H1 (cell line): ENCODE results near the gene CYB561D2. TPM values are rescaled to one million over a fixed set of nuclear protein-coding genes. Genes with fewer than 3 reads are reported as not detected.
A peak's percentile ranks its signal among the peaks of the same experiment; 100 is the strongest.

ENCODE experiments used
- CTCF ChIA-PET: fragments of 300-600 bp; sonication (Branson Sonifier 250); formaldehyde crosslinking; loops from one replicate; lab custom pipeline; 2021; ENCODE audit not compliant: partially characterized antibody; lab: Charles Lee
- POLR2A ChIA-PET: fragments of 300-600 bp; sonication (Branson Sonifier 250); formaldehyde crosslinking; loops from one replicate; lab custom pipeline; 2021; ENCODE audit warnings: inconsistent platforms; ENCODE audit not compliant: partially characterized antibody; lab: Charles Lee
- DNase-seq, 2 experiments: peaks; one replicate each; pipeline versions ENCODE4 v3.0.0 to v3.0.0-alpha.2; 2010 to 2022; ENCODE audit warnings: low spot score in 2 of 2, low read depth in 1 of 2, mixed read lengths in 1 of 2
- FAIRE-seq: peaks from 2 replicates; lab custom pipeline; 2011; peaks lifted over from hg19 to GRCh38; lab: Jason Lieb, UNC
- H2AFZ ChIP-seq: 2 replicates; pipeline ENCODE4 v1.8.1; 2012; ENCODE audit warnings: low read length, inconsistent platforms
- H2AK5ac ChIP-seq: 2 replicates; pipeline ENCODE4 v1.6.1; 2013; ENCODE audit warnings: low read depth, low read length
- H2BK120ac ChIP-seq: replicated peaks from 2 replicates; pipeline ENCODE3; 2013; ENCODE audit warnings: low read depth, low read length, inconsistent platforms
- H2BK12ac ChIP-seq: 2 replicates; pipeline ENCODE4 v1.6.1; 2013; ENCODE audit warnings: low read depth, low read length
- H2BK15ac ChIP-seq: 2 replicates; pipeline ENCODE4 v1.6.1; 2013; ENCODE audit warnings: low read length
- H2BK20ac ChIP-seq: 2 replicates; pipeline ENCODE4 v1.6.1; 2013; ENCODE audit warnings: low read length
- H2BK5ac ChIP-seq: 2 replicates; pipeline ENCODE4 v1.6.1; 2013; ENCODE audit warnings: low read depth, low read length
- H3K14ac ChIP-seq: 2 replicates; pipeline ENCODE4 v1.6.1; 2013; ENCODE audit warnings: inconsistent platforms; ENCODE audit not compliant: insufficient read length
- H3K18ac ChIP-seq: 2 replicates; pipeline ENCODE4 v1.6.1; 2013; ENCODE audit warnings: low read length; ENCODE audit errors: extremely low read depth
- H3K23ac ChIP-seq: 2 replicates; pipeline ENCODE4 v1.6.1; 2013; ENCODE audit warnings: inconsistent platforms; ENCODE audit not compliant: insufficient read length
- H3K23me2 ChIP-seq: 2 replicates; pipeline ENCODE4 v1.6.1; 2013; ENCODE audit warnings: low read depth, low read length
- H3K27ac ChIP-seq: 2 replicates; pipeline ENCODE4 v1.6.1; 2011; ENCODE audit warnings: low read depth, low read length, inconsistent platforms
- H3K27me3 ChIP-seq, 4 experiments: replicated peaks in 1 of 4; 1 replicate in 1 of 4; 2 replicates in 3 of 4; pipeline versions ENCODE4 v1.6.1 to v1.8.1; 2011 to 2013; ENCODE audit warnings: low read length in 3 of 4, mild to moderate bottlenecking in 3 of 4, inconsistent platforms in 2 of 4, mixed read lengths in 2 of 4, moderate library complexity in 1 of 4; ENCODE audit not compliant: control insufficient read depth in 3 of 4, insufficient read depth in 3 of 4; ENCODE audit errors: extremely low read depth in 1 of 4
- H3K36me3 ChIP-seq, 4 experiments: 2 replicates each; pipeline versions ENCODE4 v1.6.1 to v1.8.1; 2011 to 2013; ENCODE audit warnings: mild to moderate bottlenecking in 4 of 4, low read length in 3 of 4, moderate library complexity in 2 of 4, control low read depth in 1 of 4, inconsistent platforms in 1 of 4; ENCODE audit not compliant: insufficient read depth in 4 of 4, control insufficient read depth in 2 of 4
- H3K4ac ChIP-seq: replicated peaks from 2 replicates; pipeline ENCODE3; 2013; ENCODE audit warnings: low read length, low read depth, mixed read lengths, inconsistent platforms; ENCODE audit not compliant: insufficient read length
- H3K4me1 ChIP-seq, 4 experiments: replicated peaks in 1 of 4; 1 replicate in 1 of 4; 2 replicates in 3 of 4; pipeline versions ENCODE4 v1.6.1 to v1.8.1; 2011 to 2013; ENCODE audit warnings: low read length in 3 of 4, inconsistent platforms in 2 of 4, mixed read lengths in 1 of 4; ENCODE audit not compliant: insufficient read depth in 4 of 4, control insufficient read depth in 3 of 4
- H3K4me2 ChIP-seq, 2 experiments: 2 replicates each; pipeline versions ENCODE4 v1.6.1 to v1.8.1; 2011 to 2013; ENCODE audit warnings: low read depth in 2 of 2, low read length in 2 of 2, control low read depth in 1 of 2, inconsistent platforms in 1 of 2, mild to moderate bottlenecking in 1 of 2; ENCODE audit not compliant: insufficient read depth in 1 of 2
- H3K4me3 ChIP-seq, 4 experiments: fragments of 200-600, 300-600 bp in 1 of 4; sonication (generic), shearing (Covaris generic), sonication (Bioruptor Twin) in 1 of 4; 2 replicates each; pipeline versions ENCODE4 v1.5.1 to v1.8.1; 2011 to 2016; ENCODE audit warnings: low read length in 4 of 4, low read depth in 3 of 4, control low read depth in 2 of 4, inconsistent platforms in 2 of 4, mild to moderate bottlenecking in 2 of 4, mixed read lengths in 1 of 4, moderate library complexity in 1 of 4; ENCODE audit not compliant: insufficient read depth in 2 of 4; ENCODE audit errors: extremely low read depth in 1 of 4
- H3K56ac ChIP-seq: replicated peaks from 2 replicates; pipeline ENCODE3; 2013; ENCODE audit warnings: low read depth, mild to moderate bottlenecking, mixed read lengths, low read length, inconsistent platforms; ENCODE audit not compliant: insufficient read length
- H3K79me1 ChIP-seq: 2 replicates; pipeline ENCODE4 v1.6.1; 2013; ENCODE audit warnings: low read depth, low read length, control low read depth
- H3K79me2 ChIP-seq, 2 experiments: 2 replicates each; pipeline versions ENCODE4 v1.6.1 to v1.8.1; 2012 to 2013; ENCODE audit warnings: low read length in 2 of 2, mild to moderate bottlenecking in 2 of 2, inconsistent platforms in 1 of 2; ENCODE audit not compliant: insufficient read depth in 2 of 2, control insufficient read depth in 1 of 2
- H3K9ac ChIP-seq, 4 experiments: replicated peaks in 1 of 4; 1 replicate in 1 of 4; 2 replicates in 3 of 4; pipeline versions ENCODE4 v1.6.1 to v1.8.1; 2011 to 2013; ENCODE audit warnings: low read depth in 3 of 4, low read length in 3 of 4, control low read depth in 2 of 4, mild to moderate bottlenecking in 2 of 4, moderate library complexity in 2 of 4, inconsistent platforms in 1 of 4; ENCODE audit errors: extremely low read depth in 1 of 4
- H3K9me3 ChIP-seq, 2 experiments: 2 replicates each; pipeline versions ENCODE4 v1.6.1 to v1.8.1; 2012 to 2013; ENCODE audit warnings: mild to moderate bottlenecking in 2 of 2, moderate library complexity in 2 of 2, control low read depth in 1 of 2, inconsistent platforms in 1 of 2, low read depth in 1 of 2, low read length in 1 of 2, mixed read lengths in 1 of 2; ENCODE audit not compliant: insufficient read depth in 2 of 2
- H4K20me1 ChIP-seq, 2 experiments: replicated peaks in 1 of 2; 2 replicates each; pipeline versions ENCODE3 to v1.8.1; 2011 to 2013; ENCODE audit warnings: inconsistent platforms in 2 of 2, low read length in 2 of 2, mild to moderate bottlenecking in 1 of 2; ENCODE audit not compliant: insufficient read depth in 2 of 2, control insufficient read depth in 1 of 2
- H4K5ac ChIP-seq: 2 replicates; pipeline ENCODE4 v1.6.1; 2013; ENCODE audit warnings: low read length, low read depth, mixed read lengths, inconsistent platforms; ENCODE audit not compliant: insufficient read length
- H4K8ac ChIP-seq: 2 replicates; pipeline ENCODE4 v1.8.0; 2013; ENCODE audit warnings: mild to moderate bottlenecking, moderate library complexity, low read length, inconsistent platforms; ENCODE audit not compliant: insufficient read depth; ENCODE audit errors: extremely low read depth
- H4K91ac ChIP-seq: replicated peaks from 2 replicates; pipeline ENCODE3; 2013; ENCODE audit warnings: low read length, mixed read lengths, inconsistent platforms; ENCODE audit not compliant: insufficient read length
- RAD21 ChIP-seq, 2 experiments: IDR thresholded peaks in 1 of 2; conservative IDR thresholded peaks in 1 of 2; 2 replicates each; pipeline ENCODE4 v1.6.1; 2011; ENCODE audit warnings: low read depth in 2 of 2, low read length in 2 of 2, improper control_type of control experiment in 1 of 2, inconsistent platforms in 1 of 2, mild to moderate bottlenecking in 1 of 2, moderate library complexity in 1 of 2
- WGBS, 2 experiments: shearing (Covaris generic) in 1 of 2; methylation state at CpG; one replicate each; pipeline versions ENCODE4 v1.1.6 to v1.1.7; 2013 to 2015; ENCODE audit warnings: low lambda C conversion rate in 2 of 2, mixed read lengths in 2 of 2, inconsistent platforms in 1 of 2, low coverage in 1 of 2, missing lambda C conversion rate in 1 of 2; ENCODE audit not compliant: insufficient replicate concordance in 2 of 2, insufficient coverage in 1 of 2, insufficient read length in 1 of 2; ENCODE audit errors: extremely low coverage in 1 of 2, missing lambda C conversion rate in 1 of 2; 5-methylcytosine and 5-hydroxymethylcytosine counted together
- polyA plus RNA-seq, 7 experiments: library from polyadenylated mRNA; depleted of rRNA in 3 of 7; stranded (reverse) in 5 of 7; unstranded in 2 of 7; fragments of >200 nt in 5 of 7; fragments of 200-250 nt in 2 of 7; gene quantifications; 1 replicate in 5 of 7; 2 replicates in 1 of 7; 4 replicates in 1 of 7; pipeline versions ENCODE4 v1.2.1 to v1.2.3, GENCODE V29; 2011 to 2013; ENCODE audit warnings: missing spikeins in 2 of 7, mixed read lengths in 2 of 7
- total RNA-seq: library from RNA; stranded (reverse); fragmentation: NEBNext Ultra II Directional; extraction: Animal tissue kit (Norgen Biotek cat#: 25700); gene quantifications from 2 replicates; pipeline ENCODE4 v1.2.1, GENCODE V29; 2021

The CYB561D2 gene
- total and polyA plus RNA-seq, 2 of the 8 experiments (the other 6 are each of a cell fraction or from before 2014, with no cell fraction given), result 9.8 to 34.0 TPM

- H3K56ac ChIP-seq, result no peak overlapping the region
- no peak overlapping the region for H4K91ac ChIP-seq
- peaks cover 0 to 11% of the 10 kb centered on the region in 2 experiments; a peak in 2 of 4 replicates for H3K79me2 ChIP-seq
- no peak overlapping the region for H2BK15ac ChIP-seq
- H3K4me3 ChIP-seq, result peak overlapping the region; percentile 52 to 97 (median 90)
- no peak overlapping the region for H2BK120ac ChIP-seq
- H4K8ac ChIP-seq, result peak overlapping the region; percentile 42; the same call in 1 of the 2 replicates
- no peak overlapping the region for H2AK5ac ChIP-seq
- peaks cover 10 to 31% (median 22%) of the 10 kb centered on the region in 4 experiments; a peak in 7 of 8 replicates for H3K36me3 ChIP-seq
- no peak overlapping the region for H3K23ac ChIP-seq
- H3K9me3 ChIP-seq, result no peaks in the 10 kb centered on the region
- 89% methylated on average over 4 of the region's 4 CpGs; no CpG with 5 or more reads in 1 of the 2 experiments for WGBS, 2 experiments
- H3K79me1 ChIP-seq, result peaks cover 5% of the 10 kb centered on the region; the same call in 1 of the 2 replicates
- ChIA-PET CTCF (interaction anchor here (1.1 to 7.5 kb wide), 6 partner anchors 10 to 215 kb away, joined by 3 to 75 read pairs (median 4); partner anchors contain the start of genes HYAL3, LSMEM2 and NAA80), POLR2A (interaction anchor here (0.8 to 6.4 kb wide), 9 partner anchors 7 to 63 kb away, joined by 3 to 36 read pairs (median 15); partner anchors contain the start of genes HYAL1, HYAL2, IFRD2 and RASSF1)
- no peak overlapping the region for H3K4ac ChIP-seq
- H3K18ac ChIP-seq, result no peak overlapping the region
- no peaks in the 10 kb centered on the region for H3K27me3 ChIP-seq
- H2AFZ ChIP-seq, result no peak overlapping the region
- no peak overlapping the region for H2BK20ac ChIP-seq
- DNase-seq (no peak), FAIRE-seq (no peak)
- peaks cover 19% of the 10 kb centered on the region; the same call in 1 of the 2 replicates for H3K23me2 ChIP-seq
- no peak overlapping the region for H2BK5ac ChIP-seq
- peak overlapping the region; percentile 72 to 98 for H3K4me2 ChIP-seq
- H4K20me1 ChIP-seq, result peaks cover 6 to 7% of the 10 kb centered on the region in 2 experiments
- peak overlapping the region in 1 of 4 experiments; percentile 72; a peak in 3 of 7 replicates for H3K9ac ChIP-seq
- no peak overlapping the region for H3K14ac ChIP-seq
- H4K5ac ChIP-seq, result no peak overlapping the region
- no peak for TF ChIP-seq RAD21 (IDR thresholded peaks at IDR 0.05 in 1 of 2, conservative IDR thresholded peaks at IDR 0.05 in 1 of 2; ENCODE audit: low read depth in 2 of 2, low read length in 2 of 2)
- H2BK12ac ChIP-seq, result no peak overlapping the region
- no peak overlapping the region for H3K27ac ChIP-seq
- peaks cover 0 to 27% (median 13%) of the 10 kb centered on the region in 4 experiments; a peak in 6 of 7 replicates for H3K4me1 ChIP-seq
These were observed 23.5 kb upstream of the CYB561D2 start for GRCh38 chr3:50327129-50327528.
